OCI-LY7 (cell line): ENCODE results near the gene GGACT.

Source experiments
- CTCF ChIP-seq: fragments of 200-600 bp; sonication (generic); conservative IDR thresholded peaks from 2 replicates; pipeline ENCODE4 v1.5.1; 2014; ENCODE audit warnings: mild to moderate bottlenecking, antibody characterized with exemption, low read length, moderate library complexity, mixed read lengths
- EZH2phosphoT487 ChIP-seq: fragments of 200-600 bp; sonication (generic); IDR thresholded peaks from 2 replicates; pipeline ENCODE4 v1.6.1; 2018; ENCODE audit warnings: low read depth, borderline replicate concordance, mild to moderate bottlenecking, mixed run types, antibody characterized with exemption, low read length, moderate library complexity, mixed read lengths

- TF ChIP-seq CTCF (no peak), EZH2phosphoT487 (no peak)
These were observed 60.9 kb downstream of the GGACT start for GRCh38 chr13:100527644-100528043.
